ENCODE data around the gene ACOXL.
"Not testable (repeated sequence)": the region's sequence is repeated elsewhere in the genome, so short reads cannot be mapped to it uniquely, and the experiment has no call there.

The ACOXL gene

GRCh38 chr2:111024496-111024895 is 292.1 kb downstream of the ACOXL start:
- no peak for DNase-seq

- no peak for DNase-seq
Observed at GRCh38 chr2:111025288-111025687, 292.9 kb downstream of the ACOXL start.

GRCh38 chr2:111028720-111029119 is 296.3 kb downstream of the ACOXL start:
- no peak for DNase-seq

GRCh38 chr2:111029181-111029927 is 297.0 kb downstream of the ACOXL start:
- no peak for DNase-seq

- no peak for DNase-seq
Observed at GRCh38 chr2:111030260-111030891, 298.0 kb downstream of the ACOXL start.

- no peak for DNase-seq
Observed at GRCh38 chr2:111030945-111031344, 298.6 kb downstream of the ACOXL start.

GRCh38 chr2:111031546-111032478 is 299.4 kb downstream of the ACOXL start:
- DNase-seq, result no peak

GRCh38 chr2:111032721-111033429 is 300.5 kb downstream of the ACOXL start:
- no peak for DNase-seq

GRCh38 chr2:111034146-111034545 is 301.8 kb downstream of the ACOXL start:
- no peak for DNase-seq

- no peak for DNase-seq
Observed at GRCh38 chr2:111034606-111035005, 302.2 kb downstream of the ACOXL start.

GRCh38 chr2:111035830-111036441 is 303.6 kb downstream of the ACOXL start:
- no peak for DNase-seq

- DNase-seq, result no peak
Observed at GRCh38 chr2:111037128-111037527, 304.8 kb downstream of the ACOXL start.

- DNase-seq, result no peak
Observed at GRCh38 chr2:111039628-111040383, 307.4 kb downstream of the ACOXL start.

- DNase-seq, result no peak
Observed at GRCh38 chr2:111041398-111042202, 309.2 kb downstream of the ACOXL start.

- DNase-seq, result no peak
Observed at GRCh38 chr2:111042261-111042660, 309.9 kb downstream of the ACOXL start.

GRCh38 chr2:111042772-111043771 is 310.7 kb downstream of the ACOXL start:
- DNase-seq, result no peak

GRCh38 chr2:111044066-111044465 is 311.7 kb downstream of the ACOXL start:
- no peak for DNase-seq

- not testable (repeated sequence) for DNase-seq
Observed at GRCh38 chr2:111045236-111045635, 312.9 kb downstream of the ACOXL start.

- DNase-seq, result no peak
Observed at GRCh38 chr2:111045771-111046444, 313.5 kb downstream of the ACOXL start.

Measured in NCI-H2081 treated with DMSO at 0.1 percent for 48 hours (cell line).